Measurements from ENCODE around the gene SYNGR3.

The SYNGR3 gene

GRCh38 chr16:1992704-1993317, 3.0 kb downstream of the SYNGR3 start:
- no peak for DNase-seq (ENCODE audit: low read depth)

GRCh38 chr16:1993731-1994131, 4.0 kb downstream of the SYNGR3 start:
- DNase-seq (ENCODE audit: low read depth), result no peak

- no peak for DNase-seq (ENCODE audit: low read depth)
These were observed 8.0 kb downstream of the SYNGR3 start for GRCh38 chr16:1997494-1998359.

GRCh38 chr16:1998360-1998835, 8.6 kb downstream of the SYNGR3 start:
- no peak for DNase-seq (ENCODE audit: low read depth)

- no peak for DNase-seq (ENCODE audit: low read depth)
These were observed 9.4 kb downstream of the SYNGR3 start for GRCh38 chr16:1998852-1999801.

GRCh38 chr16:1999866-2000514, 10.2 kb downstream of the SYNGR3 start:
- DNase-seq (ENCODE audit: low read depth), result no peak

GRCh38 chr16:2001035-2001434, 11.3 kb downstream of the SYNGR3 start:
- DNase-seq (ENCODE audit: low read depth), result no peak

- no peak for DNase-seq (ENCODE audit: low read depth)
These were observed 11.9 kb downstream of the SYNGR3 start for GRCh38 chr16:2001456-2002355.

GRCh38 chr16:2002406-2003230, 12.8 kb downstream of the SYNGR3 start:
- no peak for DNase-seq (ENCODE audit: low read depth)

- no peak for DNase-seq (ENCODE audit: low read depth)
These were observed 13.6 kb downstream of the SYNGR3 start for GRCh38 chr16:2003231-2003826.

GRCh38 chr16:2003827-2004641, 14.3 kb downstream of the SYNGR3 start:
- DNase-seq (ENCODE audit: low read depth), result peak; percentile 82

- no peak for DNase-seq (ENCODE audit: low read depth)
These were observed 15.2 kb downstream of the SYNGR3 start for GRCh38 chr16:2004795-2005517.

GRCh38 chr16:2005646-2006045, 15.9 kb downstream of the SYNGR3 start:
- DNase-seq (ENCODE audit: low read depth), result no peak

GRCh38 chr16:2006317-2006716, 16.5 kb downstream of the SYNGR3 start:
- DNase-seq (ENCODE audit: low read depth), result no peak

- no peak for DNase-seq (ENCODE audit: low read depth)
These were observed 17.5 kb downstream of the SYNGR3 start for GRCh38 chr16:2007081-2007836.

GRCh38 chr16:2008009-2008526, 18.3 kb downstream of the SYNGR3 start:
- no peak for DNase-seq (ENCODE audit: low read depth)

Data from T follicular helper cell (primary cell).